ENCODE results near the gene DPYD.

The DPYD gene

DNA sequence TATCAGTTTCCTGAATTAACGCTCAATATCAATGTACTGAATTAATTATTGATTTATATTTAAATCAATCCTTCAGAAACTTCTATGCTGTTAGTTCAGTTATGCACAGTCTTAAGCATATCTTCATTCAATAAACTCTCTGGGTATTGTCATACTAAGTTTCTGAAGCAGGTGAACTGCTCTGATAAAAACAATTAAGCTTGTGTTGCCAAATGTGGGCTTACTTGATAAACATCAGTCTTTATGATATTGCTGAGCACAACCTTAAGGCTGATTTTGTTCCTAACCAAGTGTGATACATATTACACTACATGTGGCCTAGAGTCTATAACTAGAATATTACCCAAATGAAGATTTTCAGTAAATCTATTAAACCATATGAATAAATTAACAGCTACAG, 67.6 kb downstream of the DPYD start:
- Histone ChIP-seq H3K4me2 (no peak overlapping the region), H2AFZ (ENCODE audit: low read depth) (no peak overlapping the region), H3K9ac (no peak overlapping the region), H3K4me3 (IDR thresholded peaks at IDR 0.05; ENCODE audit: insufficient read depth, low read depth, low read length) (no peak overlapping the region), H4K20me1 (ENCODE audit: insufficient read depth) (no peaks in the 10 kb centered on the region), H3K27me3 (ENCODE audit: insufficient read depth, low read depth) (no peaks in the 10 kb centered on the region), H3K27ac (no peak overlapping the region), H3K4me1 (ENCODE audit: low read depth, poor library complexity, severe bottlenecking) (no peaks in the 10 kb centered on the region), H3K79me2 (ENCODE audit: insufficient read depth, low read depth) (no peaks in the 10 kb centered on the region), H3K36me3 (ENCODE audit: insufficient read depth) (no peaks in the 10 kb centered on the region)
- TF ChIP-seq, protein P1, sequence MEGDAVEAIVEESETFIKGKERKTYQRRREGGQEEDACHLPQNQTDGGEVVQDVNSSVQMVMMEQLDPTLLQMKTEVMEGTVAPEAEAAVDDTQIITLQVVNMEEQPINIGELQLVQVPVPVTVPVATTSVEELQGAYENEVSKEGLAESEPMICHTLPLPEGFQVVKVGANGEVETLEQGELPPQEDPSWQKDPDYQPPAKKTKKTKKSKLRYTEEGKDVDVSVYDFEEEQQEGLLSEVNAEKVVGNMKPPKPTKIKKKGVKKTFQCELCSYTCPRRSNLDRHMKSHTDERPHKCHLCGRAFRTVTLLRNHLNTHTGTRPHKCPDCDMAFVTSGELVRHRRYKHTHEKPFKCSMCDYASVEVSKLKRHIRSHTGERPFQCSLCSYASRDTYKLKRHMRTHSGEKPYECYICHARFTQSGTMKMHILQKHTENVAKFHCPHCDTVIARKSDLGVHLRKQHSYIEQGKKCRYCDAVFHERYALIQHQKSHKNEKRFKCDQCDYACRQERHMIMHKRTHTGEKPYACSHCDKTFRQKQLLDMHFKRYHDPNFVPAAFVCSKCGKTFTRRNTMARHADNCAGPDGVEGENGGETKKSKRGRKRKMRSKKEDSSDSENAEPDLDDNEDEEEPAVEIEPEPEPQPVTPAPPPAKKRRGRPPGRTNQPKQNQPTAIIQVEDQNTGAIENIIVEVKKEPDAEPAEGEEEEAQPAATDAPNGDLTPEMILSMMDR (conservative IDR thresholded peaks at IDR 0.05; ENCODE audit: low read depth, low read length): no peak

DNA sequence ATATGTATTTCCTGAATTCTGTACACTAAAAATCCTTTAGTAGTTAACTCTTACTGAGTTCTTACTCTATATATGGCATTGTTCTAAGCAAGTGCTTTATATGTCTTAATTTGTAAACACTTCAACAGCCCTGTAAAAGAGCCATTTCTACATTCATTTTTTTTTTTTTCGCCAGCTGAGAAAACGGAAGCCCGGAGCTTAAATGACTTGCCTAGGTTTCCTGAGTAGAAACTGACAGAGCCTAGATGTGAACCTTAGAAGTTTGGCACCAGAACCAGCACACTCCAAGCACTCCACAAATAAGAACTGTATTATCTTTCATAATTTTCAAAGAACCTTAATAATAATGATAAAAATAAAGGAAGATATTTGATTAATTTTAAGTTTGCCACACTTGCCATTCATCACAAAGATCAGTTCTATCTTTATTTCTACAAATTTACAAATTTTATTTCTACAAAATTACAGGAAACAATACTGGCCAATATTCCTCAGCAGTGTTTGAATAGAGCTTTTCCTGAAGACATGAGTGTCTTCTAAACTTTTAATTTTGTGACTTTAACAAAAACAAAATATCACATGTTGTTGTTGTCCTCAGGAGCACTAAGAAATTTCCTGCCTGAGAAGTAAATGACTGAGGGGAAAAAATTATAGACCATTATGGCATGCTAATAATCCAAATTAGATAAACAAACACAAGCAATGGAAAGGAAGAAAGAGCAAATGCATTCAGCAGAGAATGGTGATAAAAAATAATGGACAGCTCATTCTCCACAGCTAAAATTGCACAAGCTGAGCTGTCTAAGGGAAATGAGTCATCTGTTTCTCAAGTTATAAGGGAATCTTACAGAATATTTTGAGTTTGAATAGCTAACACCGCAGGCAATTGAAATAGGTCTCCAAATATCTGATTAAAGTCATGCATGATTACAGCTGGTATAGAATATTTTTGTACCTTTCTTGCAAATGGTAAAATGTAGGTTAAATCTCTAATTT, 71.2 kb downstream of the DPYD start:
- H3K27me3 ChIP-seq (ENCODE audit: insufficient read depth, low read depth): no peaks in the 10 kb centered on the region
- H3K4me2 ChIP-seq: no peak overlapping the region
- no peaks in the 10 kb centered on the region for H3K36me3 ChIP-seq (ENCODE audit: insufficient read depth)
- H3K79me2 ChIP-seq (ENCODE audit: insufficient read depth, low read depth): no peaks in the 10 kb centered on the region
- no peaks in the 10 kb centered on the region for H3K4me1 ChIP-seq (ENCODE audit: low read depth, poor library complexity, severe bottlenecking)
- H3K27ac ChIP-seq: no peak overlapping the region
- TF ChIP-seq, protein P1 (conservative IDR thresholded peaks at IDR 0.05; ENCODE audit: low read depth, low read length): no peak
- no peaks in the 10 kb centered on the region for H4K20me1 ChIP-seq (ENCODE audit: insufficient read depth)
- no peak overlapping the region for H3K4me3 ChIP-seq (IDR thresholded peaks at IDR 0.05; ENCODE audit: insufficient read depth, low read depth, low read length)
- H3K9ac ChIP-seq: no peak overlapping the region
- no peak overlapping the region for H2AFZ ChIP-seq (ENCODE audit: low read depth)

DNA sequence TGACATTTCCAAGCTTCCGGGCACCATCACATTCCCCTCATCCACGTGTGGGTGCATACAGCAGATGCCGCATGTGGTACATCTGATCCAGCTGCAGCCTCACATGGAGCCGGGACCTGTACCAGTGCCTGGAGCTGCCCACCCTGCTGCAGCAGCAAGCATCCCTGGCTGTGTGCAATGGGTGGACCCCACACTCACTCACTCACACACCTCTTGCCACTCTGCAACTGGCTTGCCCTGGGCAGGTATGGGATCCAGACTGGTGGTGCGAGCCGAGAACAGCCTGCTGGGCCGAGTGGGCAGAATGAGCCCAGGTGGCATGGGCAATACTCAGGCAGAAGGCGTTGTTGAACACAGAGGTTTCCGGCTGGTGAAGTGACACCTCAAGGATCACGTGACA, 75.0 kb downstream of the DPYD start:
- Histone ChIP-seq H3K4me2 (no peak overlapping the region), H2AFZ (ENCODE audit: low read depth) (no peak overlapping the region), H3K27me3 (ENCODE audit: insufficient read depth, low read depth) (no peaks in the 10 kb centered on the region), H3K36me3 (ENCODE audit: insufficient read depth) (no peaks in the 10 kb centered on the region), H3K27ac (no peak overlapping the region), H3K79me2 (ENCODE audit: insufficient read depth, low read depth) (no peaks in the 10 kb centered on the region), H3K4me3 (IDR thresholded peaks at IDR 0.05; ENCODE audit: insufficient read depth, low read depth, low read length) (no peak overlapping the region), H3K4me1 (ENCODE audit: low read depth, poor library complexity, severe bottlenecking) (no peaks in the 10 kb centered on the region), H4K20me1 (ENCODE audit: insufficient read depth) (no peaks in the 10 kb centered on the region), H3K9ac (no peak overlapping the region)
- TF ChIP-seq, protein P1 (conservative IDR thresholded peaks at IDR 0.05; ENCODE audit: low read depth, low read length): no peak

- Histone ChIP-seq H2AFZ (ENCODE audit: low read depth) (no peak overlapping the region), H3K27ac (no peak overlapping the region), H4K20me1 (ENCODE audit: insufficient read depth) (no peaks in the 10 kb centered on the region), H3K4me3 (IDR thresholded peaks at IDR 0.05; ENCODE audit: insufficient read depth, low read depth, low read length) (no peak overlapping the region), H3K4me2 (no peak overlapping the region), H3K4me1 (ENCODE audit: low read depth, poor library complexity, severe bottlenecking) (no peaks in the 10 kb centered on the region), H3K79me2 (ENCODE audit: insufficient read depth, low read depth) (no peaks in the 10 kb centered on the region), H3K36me3 (ENCODE audit: insufficient read depth) (no peaks in the 10 kb centered on the region), H3K9ac (no peak overlapping the region), H3K27me3 (ENCODE audit: insufficient read depth, low read depth) (no peaks in the 10 kb centered on the region)
- TF ChIP-seq, protein P1 (conservative IDR thresholded peaks at IDR 0.05; ENCODE audit: low read depth, low read length): no peak
Measured at GRCh38 chr1:97844552-97845089, 76.2 kb downstream of the DPYD start.
